ENCODE results near the gene MEN1. TPM values are rescaled to one million over a fixed set of nuclear protein-coding genes. Genes with fewer than 3 reads are reported as not detected.

The MEN1 gene
- total and polyA plus RNA-seq, 2 experiments from 2014 or later = 13.2 to 24.6 TPM

DNA sequence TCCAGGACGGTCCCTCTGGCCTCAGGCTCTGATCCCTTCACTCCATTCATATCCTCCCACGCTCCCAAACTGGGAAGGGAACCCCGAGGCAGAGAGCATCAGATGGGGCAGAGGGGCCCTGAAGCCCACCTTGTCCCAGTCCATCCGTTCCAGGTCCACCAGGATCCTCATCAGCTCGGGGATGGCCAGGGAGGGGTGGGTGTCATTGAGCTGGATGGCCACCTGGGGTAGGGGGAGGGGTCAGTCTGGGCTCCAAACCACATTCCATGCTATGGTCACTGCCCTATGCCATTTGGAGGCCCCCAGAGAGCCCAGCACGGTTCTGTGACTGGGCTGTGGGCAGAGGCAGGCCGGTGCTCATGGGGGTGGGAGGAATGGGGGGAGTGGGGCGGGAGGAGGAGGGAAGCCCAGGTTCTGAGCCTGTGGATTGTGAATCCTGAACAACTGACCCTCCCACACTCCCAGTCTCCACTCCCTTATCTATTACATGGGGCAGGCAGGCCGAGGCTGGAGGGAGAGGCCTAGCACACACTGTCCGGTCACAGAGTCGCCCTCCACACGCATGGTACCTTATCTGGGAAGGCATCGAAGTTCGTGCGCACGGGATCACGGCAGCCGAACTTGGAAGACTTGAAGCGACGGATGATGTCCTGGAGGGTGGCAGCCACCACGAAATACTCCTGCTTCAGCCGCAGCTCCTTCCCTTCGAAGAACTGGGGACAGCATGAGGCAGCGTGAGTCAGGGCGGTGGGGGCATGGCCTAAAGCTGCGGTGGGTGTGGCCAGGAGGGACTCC is 56.0 kb downstream of the MEN1 start:
- Histone ChIP-seq H3K4me1 (ENCODE audit: insufficient read depth) (no peaks in the 10 kb centered on the region), H3K4me2 (ENCODE audit: unreplicated experiment) (no peak overlapping the region), H3K27me3 (replicated peaks; ENCODE audit: insufficient read depth) (no peaks in the 10 kb centered on the region), H3K9me3 (ENCODE audit: low read depth) (no peaks in the 10 kb centered on the region), H3K9me2 (ENCODE audit: insufficient read depth) (no peaks in the 10 kb centered on the region), H2AFZ (no peak overlapping the region), H3K36me3 (ENCODE audit: low read depth) (no peaks in the 10 kb centered on the region), H3K79me2 (ENCODE audit: insufficient read depth) (no peaks in the 10 kb centered on the region), H3F3A (ENCODE audit: insufficient read depth) (no peaks in the 10 kb centered on the region), H3K9ac (no peak overlapping the region), H3K27ac (no peak overlapping the region), H4K20me1 (ENCODE audit: insufficient read depth) (no peaks in the 10 kb centered on the region), H3K4me3 (no peak overlapping the region)
- DNase-seq = no peak
- no peak for TF ChIP-seq EZH2 (IDR thresholded peaks at IDR 0.05; ENCODE audit: insufficient read depth, poor library complexity, severe bottlenecking)
- no peak for TF ChIP-seq EZH2phosphoT487 (IDR thresholded peaks at IDR 0.05; ENCODE audit: insufficient read depth, low read depth)
- WGBS, 2 experiments (ENCODE audit: low coverage in 1 of 2, low lambda C conversion rate in 2 of 2, missing lambda C conversion rate in 2 of 2) = 86 to 89% methylated on average over 22 to 26 of the region's 26 CpGs
- in situ Hi-C loops (cut with MboI) = no loop called here

Other genes starting within 250 kb of the MEN1 start
- not detected in 2 replicates for gene SLC22A12, start 219.3 kb downstream of the MEN1 start, total RNA-seq (2014; rRNA removed; shearing (Covaris generic))
- gene SLC22A12, start 219.3 kb downstream of the MEN1 start, polyA plus RNA-seq (2016; fragmentation: Nextera tagmentation; extraction: Ambion mirVana) = not detected in 2 replicates
- gene NRXN2, start 87.4 kb downstream of the MEN1 start, total RNA-seq (2014; rRNA removed; shearing (Covaris generic)) = 0.51 and 5.6 TPM in 2 replicates
- gene NRXN2, start 87.4 kb downstream of the MEN1 start, polyA plus RNA-seq (2016; fragmentation: Nextera tagmentation; extraction: Ambion mirVana) = 0.48 and 1.1 TPM in 2 replicates
- not detected in 2 replicates for gene RASGRP2, start 66.4 kb downstream of the MEN1 start, total RNA-seq (2014; rRNA removed; shearing (Covaris generic))
- gene RASGRP2, start 66.4 kb downstream of the MEN1 start, polyA plus RNA-seq (2016; fragmentation: Nextera tagmentation; extraction: Ambion mirVana) = 0.61 and 0.68 TPM in 2 replicates
- gene PYGM, start 50.6 kb downstream of the MEN1 start, total RNA-seq (2014; rRNA removed; shearing (Covaris generic)) = not detected in 2 replicates
- gene PYGM, start 50.6 kb downstream of the MEN1 start, polyA plus RNA-seq (2016; fragmentation: Nextera tagmentation; extraction: Ambion mirVana) = not detected in 2 replicates
- gene SF1, start 32.0 kb downstream of the MEN1 start, total RNA-seq (2014; rRNA removed; shearing (Covaris generic)) = 81.6 and 106 TPM in 2 replicates
- gene SF1, start 32.0 kb downstream of the MEN1 start, polyA plus RNA-seq (2016; fragmentation: Nextera tagmentation; extraction: Ambion mirVana) = 59.7 and 62.2 TPM in 2 replicates
- 18.2 and 19.7 TPM in 2 replicates for gene MAP4K2, start 7.3 kb downstream of the MEN1 start, total RNA-seq (2014; rRNA removed; shearing (Covaris generic))
- gene MAP4K2, start 7.3 kb downstream of the MEN1 start, polyA plus RNA-seq (2016; fragmentation: Nextera tagmentation; extraction: Ambion mirVana) = 4.2 and 6.2 TPM in 2 replicates
- gene CDC42BPG, start 34.1 kb upstream of the MEN1 start, total RNA-seq (2014; rRNA removed; shearing (Covaris generic)) = not detected in 2 replicates
- not detected in 2 replicates for gene CDC42BPG, start 34.1 kb upstream of the MEN1 start, polyA plus RNA-seq (2016; fragmentation: Nextera tagmentation; extraction: Ambion mirVana)
- gene EHD1, start 68.1 kb upstream of the MEN1 start, total RNA-seq (2014; rRNA removed; shearing (Covaris generic)) = 90.2 and 124 TPM in 2 replicates
- gene EHD1, start 68.1 kb upstream of the MEN1 start, polyA plus RNA-seq (2016; fragmentation: Nextera tagmentation; extraction: Ambion mirVana) = 55.2 and 56.3 TPM in 2 replicates
- 12.4 and 18.9 TPM in 2 replicates for gene ATG2A, start 106.7 kb upstream of the MEN1 start, total RNA-seq (2014; rRNA removed; shearing (Covaris generic))
- 6.3 and 6.8 TPM in 2 replicates for gene ATG2A, start 106.7 kb upstream of the MEN1 start, polyA plus RNA-seq (2016; fragmentation: Nextera tagmentation; extraction: Ambion mirVana)
- 23.9 and 27.3 TPM in 2 replicates for gene PPP2R5B, start 114.1 kb upstream of the MEN1 start, total RNA-seq (2014; rRNA removed; shearing (Covaris generic))
- 16.4 and 19.4 TPM in 2 replicates for gene PPP2R5B, start 114.1 kb upstream of the MEN1 start, polyA plus RNA-seq (2016; fragmentation: Nextera tagmentation; extraction: Ambion mirVana)
- gene GPHA2, start 125.3 kb upstream of the MEN1 start, total RNA-seq (2014; rRNA removed; shearing (Covaris generic)) = not detected in 2 replicates
- not detected in 2 replicates for gene GPHA2, start 125.3 kb upstream of the MEN1 start, polyA plus RNA-seq (2016; fragmentation: Nextera tagmentation; extraction: Ambion mirVana)
- not detected in 2 replicates for gene MAJIN, start 161.6 kb upstream of the MEN1 start, total RNA-seq (2014; rRNA removed; shearing (Covaris generic))
- gene MAJIN, start 161.6 kb upstream of the MEN1 start, polyA plus RNA-seq (2016; fragmentation: Nextera tagmentation; extraction: Ambion mirVana) = not detected in 2 replicates
- 4.0 TPM in 1 of 2 replicates, not detected in the other for gene BATF2, start 186.4 kb upstream of the MEN1 start, total RNA-seq (2014; rRNA removed; shearing (Covaris generic))
- gene BATF2, start 186.4 kb upstream of the MEN1 start, polyA plus RNA-seq (2016; fragmentation: Nextera tagmentation; extraction: Ambion mirVana) = 0.57 and 0.79 TPM in 2 replicates
- 96.6 and 115 TPM in 2 replicates for gene ARL2, start 203.6 kb upstream of the MEN1 start, total RNA-seq (2014; rRNA removed; shearing (Covaris generic))
- gene ARL2, start 203.6 kb upstream of the MEN1 start, polyA plus RNA-seq (2016; fragmentation: Nextera tagmentation; extraction: Ambion mirVana) = 143 and 155 TPM in 2 replicates
- gene SNX15, start 216.9 kb upstream of the MEN1 start, total RNA-seq (2014; rRNA removed; shearing (Covaris generic)) = 14.9 and 17.5 TPM in 2 replicates
- gene SNX15, start 216.9 kb upstream of the MEN1 start, polyA plus RNA-seq (2016; fragmentation: Nextera tagmentation; extraction: Ambion mirVana) = 17.2 and 17.7 TPM in 2 replicates
- gene SAC3D1, start 230.7 kb upstream of the MEN1 start, total RNA-seq (2014; rRNA removed; shearing (Covaris generic)) = 8.0 and 14.9 TPM in 2 replicates
- 12.8 and 13.2 TPM in 2 replicates for gene SAC3D1, start 230.7 kb upstream of the MEN1 start, polyA plus RNA-seq (2016; fragmentation: Nextera tagmentation; extraction: Ambion mirVana)
- gene NAALADL1, start 248.0 kb upstream of the MEN1 start, total RNA-seq (2014; rRNA removed; shearing (Covaris generic)) = 37.7 and 40.7 TPM in 2 replicates
- gene NAALADL1, start 248.0 kb upstream of the MEN1 start, polyA plus RNA-seq (2016; fragmentation: Nextera tagmentation; extraction: Ambion mirVana) = 26.6 and 27.9 TPM in 2 replicates